GM12864 (cell line): ENCODE measurements around the gene GOLGA6C.
"Not testable (repeated sequence)": the region's sequence is repeated elsewhere in the genome, so short reads cannot be mapped to it uniquely, and the experiment has no call there.

ENCODE experiments used
- DNase-seq: peaks from one replicate; pipeline ENCODE4 v3.0.0-alpha.2; 2011; ENCODE audit warnings: low read depth
- H3K4me3 ChIP-seq: 2 replicates; pipeline ENCODE4 v1.5.1; 2011; ENCODE audit warnings: mild to moderate bottlenecking, low read depth, low read length, control low read depth
- TF ChIP-seq, protein P1 (sequence below): IDR thresholded peaks from 2 replicates; pipeline ENCODE4 v1.5.1; 2011; ENCODE audit warnings: low read depth, mild to moderate bottlenecking, moderate library complexity, low read length, control low read depth, inconsistent platforms; ENCODE audit errors: missing control alignments

Gene GOLGA6C

GRCh38 chr15:75234191-75234810 is 23.8 kb upstream of the GOLGA6C start:
- H3K4me3 ChIP-seq, result no peak overlapping the region
- TF ChIP-seq, protein P1, sequence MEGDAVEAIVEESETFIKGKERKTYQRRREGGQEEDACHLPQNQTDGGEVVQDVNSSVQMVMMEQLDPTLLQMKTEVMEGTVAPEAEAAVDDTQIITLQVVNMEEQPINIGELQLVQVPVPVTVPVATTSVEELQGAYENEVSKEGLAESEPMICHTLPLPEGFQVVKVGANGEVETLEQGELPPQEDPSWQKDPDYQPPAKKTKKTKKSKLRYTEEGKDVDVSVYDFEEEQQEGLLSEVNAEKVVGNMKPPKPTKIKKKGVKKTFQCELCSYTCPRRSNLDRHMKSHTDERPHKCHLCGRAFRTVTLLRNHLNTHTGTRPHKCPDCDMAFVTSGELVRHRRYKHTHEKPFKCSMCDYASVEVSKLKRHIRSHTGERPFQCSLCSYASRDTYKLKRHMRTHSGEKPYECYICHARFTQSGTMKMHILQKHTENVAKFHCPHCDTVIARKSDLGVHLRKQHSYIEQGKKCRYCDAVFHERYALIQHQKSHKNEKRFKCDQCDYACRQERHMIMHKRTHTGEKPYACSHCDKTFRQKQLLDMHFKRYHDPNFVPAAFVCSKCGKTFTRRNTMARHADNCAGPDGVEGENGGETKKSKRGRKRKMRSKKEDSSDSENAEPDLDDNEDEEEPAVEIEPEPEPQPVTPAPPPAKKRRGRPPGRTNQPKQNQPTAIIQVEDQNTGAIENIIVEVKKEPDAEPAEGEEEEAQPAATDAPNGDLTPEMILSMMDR, result no peak
- no peak for DNase-seq

GRCh38 chr15:75235051-75235673 is 23.0 kb upstream of the GOLGA6C start:
- no peak for DNase-seq
- TF ChIP-seq, protein P1, result no peak
- H3K4me3 ChIP-seq, result no peak overlapping the region

- DNase-seq, result no peak
- no peak overlapping the region for H3K4me3 ChIP-seq
- TF ChIP-seq, protein P1, result no peak
These were observed 22.1 kb upstream of the GOLGA6C start for GRCh38 chr15:75235760-75236729.

GRCh38 chr15:75237316-75237982 is 20.7 kb upstream of the GOLGA6C start:
- TF ChIP-seq, protein P1, result no peak
- DNase-seq, result no peak
- no peak overlapping the region for H3K4me3 ChIP-seq

DNA sequence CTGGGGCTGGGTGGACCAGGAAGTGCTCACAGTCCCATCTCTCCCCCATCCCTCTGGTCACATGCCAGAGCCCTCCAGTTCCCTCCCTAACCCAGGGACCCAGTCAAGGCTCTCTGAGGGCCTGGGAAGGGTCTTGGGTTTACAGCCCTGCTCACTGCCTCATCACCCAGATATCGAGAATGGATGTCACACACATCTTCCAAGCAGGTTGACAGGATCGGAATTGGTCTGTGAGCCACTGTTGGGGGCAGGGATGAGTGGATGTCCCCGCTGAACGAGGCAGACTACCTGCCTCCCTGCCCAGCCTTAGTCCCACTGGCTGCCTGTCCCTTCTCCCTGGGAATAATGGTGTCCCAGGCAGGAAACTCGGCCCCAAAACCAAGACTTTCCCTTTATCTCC is 20.0 kb upstream of the GOLGA6C start:
- no peak overlapping the region for H3K4me3 ChIP-seq
- TF ChIP-seq, protein P1, result no peak
- DNase-seq, result no peak

- H3K4me3 ChIP-seq, DNase-seq: not testable (repeated sequence)
These were observed 12.4 kb upstream of the GOLGA6C start for GRCh38 chr15:75245741-75246140.

GRCh38 chr15:75248991-75249390 is 9.1 kb upstream of the GOLGA6C start:
- DNase-seq, H3K4me3 ChIP-seq: not testable (repeated sequence)
